GM12878 (cell line): ENCODE results near the gene MS4A2. TPM values are rescaled to one million over a fixed set of nuclear protein-coding genes. Genes with fewer than 3 reads are reported as not detected.

Experiments
- ATAC-seq: fragments of 200-7000 bp; cut with Tn5 transposase; 3 replicates; pipeline ENCODE4 v1.9.1; 2020; ENCODE audit warnings: mild to moderate bottlenecking, moderate library complexity
- BruUV-seq: library from RNA; stranded (reverse); fragments of 400-500 nt; replicated peaks from 2 replicates; lab custom pipeline; 2021; lab: Mats Ljungman, UMichigan
- CTCF ChIA-PET: fragments of 300-600 bp; sonication (Branson Sonifier 250); formaldehyde crosslinking; extraction: SDS; loops from one replicate; lab custom pipeline; 2021; ENCODE audit warnings: inconsistent platforms; lab: Yijun Ruan, JAX
- POLR2A ChIA-PET: fragments of 350-600 bp; formaldehyde crosslinking; extraction: SDS; loops from one replicate; lab custom pipeline; 2021; ENCODE audit warnings: inconsistent platforms; lab: Charles Lee
- RAD21 ChIA-PET: fragments of 300-600 bp; sonication (Branson Sonifier 250); formaldehyde crosslinking; loops from one replicate; lab custom pipeline; 2023; ENCODE audit warnings: antibody characterized with exemption; ENCODE audit not compliant: unreplicated experiment; lab: Charles Lee
- SMC1A ChIA-PET: fragments of 300-600 bp; sonication (Branson Sonifier 250); formaldehyde crosslinking; loops from one replicate; lab custom pipeline; 2023; ENCODE audit not compliant: unreplicated experiment, uncharacterized antibody; lab: Charles Lee
- DNase-seq: peaks from one replicate; pipeline ENCODE4 v3.0.0-alpha.2; 2011; ENCODE audit warnings: low read depth, low spot score
- FAIRE-seq: peaks from 3 replicates; lab custom pipeline; 2011; peaks lifted over from hg19 to GRCh38; lab: Jason Lieb, UNC
- H2AFZ ChIP-seq: 2 replicates; pipeline ENCODE4 v1.6.0; 2011; ENCODE audit warnings: low read depth, low read length, control low read depth; ENCODE audit not compliant: control insufficient read depth
- H3K27ac ChIP-seq: 2 replicates; pipeline ENCODE4 v1.5.1; 2011; ENCODE audit warnings: control low read depth; ENCODE audit not compliant: control insufficient read depth, insufficient read depth
- H3K27me3 ChIP-seq, 2 experiments: replicated peaks in 1 of 2; 2 replicates each; pipeline versions ENCODE4 v1.6.0 to v1.6.1; 2011; ENCODE audit warnings: low read length in 1 of 2; ENCODE audit not compliant: control insufficient read depth in 2 of 2, insufficient read depth in 2 of 2
- H3K36me3 ChIP-seq, 2 experiments: 2 replicates each; pipeline ENCODE4 v1.5.1; 2011; ENCODE audit warnings: low read length in 1 of 2; ENCODE audit not compliant: control insufficient read depth in 2 of 2, insufficient read depth in 2 of 2
- H3K4me1 ChIP-seq: 2 replicates; pipeline ENCODE4 v1.6.1; 2011; ENCODE audit warnings: mild to moderate bottlenecking, low read length, moderate library complexity, mixed read lengths; ENCODE audit not compliant: control insufficient read depth, insufficient read depth
- H3K4me2 ChIP-seq: 2 replicates; pipeline ENCODE4 v1.6.0; 2011; ENCODE audit warnings: control low read depth; ENCODE audit not compliant: control insufficient read depth, insufficient read depth
- H3K4me3 ChIP-seq: fragments of 200-600 bp; sonication (generic); 2 replicates; pipeline ENCODE4 v1.5.1; 2016
- H3K79me2 ChIP-seq: 2 replicates; pipeline ENCODE4 v1.6.0; 2011; ENCODE audit warnings: low read length; ENCODE audit not compliant: control insufficient read depth, insufficient read depth
- H3K9ac ChIP-seq: 2 replicates; pipeline ENCODE4 v1.8.0; 2011; ENCODE audit warnings: low read length, control low read depth, mixed read lengths; ENCODE audit not compliant: control insufficient read depth, insufficient read depth
- H3K9me3 ChIP-seq: replicated peaks from 3 replicates; pipeline ENCODE4 v1.5.1; 2011; ENCODE audit warnings: mild to moderate bottlenecking, low read length; ENCODE audit not compliant: control insufficient read depth, insufficient read depth
- H4K20me1 ChIP-seq: 2 replicates; pipeline ENCODE4 v1.6.0; 2011; ENCODE audit not compliant: control insufficient read depth, insufficient read depth
- JUNB ChIP-seq: IDR thresholded peaks from 2 replicates; pipeline ENCODE4 v1.6.1; 2016; ENCODE audit warnings: antibody characterized with exemption, mild to moderate bottlenecking
- SIX5 ChIP-seq: IDR thresholded peaks from 2 replicates; pipeline ENCODE4 v1.6.1; 2011; ENCODE audit warnings: mild to moderate bottlenecking, low read depth, low read length, moderate library complexity; ENCODE audit not compliant: severe bottlenecking
- SMARCA5 ChIP-seq: fragments of 450-650 bp; IDR thresholded peaks from 2 replicates; pipeline ENCODE4 v1.6.1; 2017; ENCODE audit warnings: mild to moderate bottlenecking
- SPI1 ChIP-seq: IDR thresholded peaks from 2 replicates; pipeline ENCODE4 v1.6.1; 2011; ENCODE audit warnings: low read depth, mild to moderate bottlenecking, low read length, moderate library complexity, borderline replicate concordance; ENCODE audit not compliant: insufficient read depth
- WGBS: methylation state at CpG from one replicate; pipeline ENCODE4 v1.1.6; 2016; ENCODE audit warnings: low lambda C conversion rate; ENCODE audit not compliant: insufficient replicate concordance, insufficient coverage; ENCODE audit errors: missing lambda C conversion rate; 5-methylcytosine and 5-hydroxymethylcytosine counted together
- in situ Hi-C: fragments of 300-500 bp; cut with MboI; formaldehyde crosslinking; loops from 9 replicates; pipeline ENCODE4 v1.14.3; 2018; ENCODE audit warnings: mixed read lengths
- intact Hi-C: fragments of 100-400 bp; cut with micrococcal nuclease; formaldehyde crosslinking; loops from one replicate; pipeline ENCODE4 v1.14.2; 2022; ENCODE audit not compliant: unreplicated experiment
- polyA plus RNA-seq, 11 experiments: library from polyadenylated mRNA; depleted of rRNA in 4 of 11; unstranded in 6 of 11; stranded (reverse) in 5 of 11; fragments of >200 nt; fragmentation: Nextera tagmentation in 4 of 11; fragmentation: Illumina TruSeq in 1 of 11; extraction: Ambion mirVana in 4 of 11; extraction: Trizol in 1 of 11; gene quantifications; 1 replicate in 1 of 11; 2 replicates in 10 of 11; pipeline versions ENCODE4 v1.2.1 to v1.2.3, GENCODE V29; 2011 to 2016; ENCODE audit warnings: inconsistent platforms in 2 of 11, missing spikeins in 2 of 11, low read depth in 1 of 11
- total RNA-seq, 4 experiments: library from RNA; depleted of rRNA in 3 of 4; stranded (reverse); fragments of >200 nt in 3 of 4; fragmentation: Illumina TruSeq in 1 of 4; extraction: Trizol in 1 of 4; gene quantifications; 2 replicates each; pipeline versions ENCODE4 v1.2.1 to v1.2.3, GENCODE V29; 2013 to 2021
- TF ChIP-seq, protein P1 (sequence below): fragments of 450-650 bp; IDR thresholded peaks from 2 replicates; pipeline ENCODE4 v1.6.1; 2018; ENCODE audit warnings: borderline replicate concordance, mild to moderate bottlenecking; ENCODE audit not compliant: partially characterized antibody
- TF ChIP-seq, protein P2 (sequence below): IDR thresholded peaks from 2 replicates; pipeline ENCODE4 v1.6.1; 2012; ENCODE audit warnings: low read depth, low read length, improper control_type of control experiment

The MS4A2 gene
- total and polyA plus RNA-seq, 10 of the 15 experiments (the other 5 are each of a cell fraction or from before 2014, with no cell fraction given): not detected

DNA sequence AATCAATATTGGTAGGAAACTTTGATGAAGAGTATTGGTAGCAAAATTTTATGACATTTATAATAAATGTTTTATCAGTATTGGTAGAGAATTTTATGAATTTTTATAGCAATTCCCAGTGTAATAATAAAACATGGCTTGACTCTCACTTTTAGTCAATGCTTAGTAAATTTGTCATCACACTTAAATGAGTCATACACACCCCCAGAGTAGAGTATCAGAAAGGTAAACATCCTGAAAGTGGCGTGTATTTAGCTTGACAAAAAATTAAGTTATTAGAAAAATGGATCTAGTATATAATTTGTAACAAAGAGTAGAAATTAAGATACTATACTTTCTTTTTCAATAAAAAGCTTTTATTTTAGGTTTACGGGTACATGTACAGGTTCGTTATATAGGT lies 29.4 kb upstream of the MS4A2 start:
- ChIA-PET CTCF (no interaction called here), RAD21 (no interaction called here), POLR2A (no interaction called here), SMC1A (interaction anchor here (0.9 kb wide), 1 partner anchor 134 kb away, joined by 3 read pairs; no protein-coding TSS in a partner anchor)
- H3K9ac ChIP-seq: no peak overlapping the region
- in situ Hi-C loops (no loop called here), intact Hi-C loops (no loop called here)
- ATAC-seq: peak; percentile 40; the same call in 1 of the 3 replicates
- no TSS peak for BruUV-seq
- H3K4me1 ChIP-seq: no peaks in the 10 kb centered on the region
- H3K4me2 ChIP-seq: no peak overlapping the region
- H2AFZ ChIP-seq: no peak overlapping the region
- H4K20me1 ChIP-seq: no peaks in the 10 kb centered on the region
- DNase-seq: no peak
- WGBS: 47% methylated on average over 3 of the region's 3 CpGs
- peaks cover 0 to 1% of the 10 kb centered on the region in 2 experiments; a peak in 3 of 4 replicates for H3K27me3 ChIP-seq
- H3K36me3 ChIP-seq: no peaks in the 10 kb centered on the region
- no peak for FAIRE-seq
- TF ChIP-seq SPI1 (no peak), JUNB (peak; percentile 73), SMARCA5 (no peak), SIX5 (no peak)
- TF ChIP-seq, protein P1, sequence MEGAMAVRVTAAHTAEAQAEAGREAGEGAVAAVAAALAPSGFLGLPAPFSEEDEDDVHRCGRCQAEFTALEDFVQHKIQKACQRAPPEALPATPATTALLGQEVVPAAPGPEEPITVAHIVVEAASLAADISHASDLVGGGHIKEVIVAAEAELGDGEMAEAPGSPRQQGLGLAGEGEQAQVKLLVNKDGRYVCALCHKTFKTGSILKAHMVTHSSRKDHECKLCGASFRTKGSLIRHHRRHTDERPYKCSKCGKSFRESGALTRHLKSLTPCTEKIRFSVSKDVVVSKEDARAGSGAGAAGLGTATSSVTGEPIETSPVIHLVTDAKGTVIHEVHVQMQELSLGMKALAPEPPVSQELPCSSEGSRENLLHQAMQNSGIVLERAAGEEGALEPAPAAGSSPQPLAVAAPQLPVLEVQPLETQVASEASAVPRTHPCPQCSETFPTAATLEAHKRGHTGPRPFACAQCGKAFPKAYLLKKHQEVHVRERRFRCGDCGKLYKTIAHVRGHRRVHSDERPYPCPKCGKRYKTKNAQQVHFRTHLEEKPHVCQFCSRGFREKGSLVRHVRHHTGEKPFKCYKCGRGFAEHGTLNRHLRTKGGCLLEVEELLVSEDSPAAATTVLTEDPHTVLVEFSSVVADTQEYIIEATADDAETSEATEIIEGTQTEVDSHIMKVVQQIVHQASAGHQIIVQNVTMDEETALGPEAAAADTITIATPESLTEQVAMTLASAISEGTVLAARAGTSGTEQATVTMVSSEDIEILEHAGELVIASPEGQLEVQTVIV: no peak
- TF ChIP-seq, protein P2, sequence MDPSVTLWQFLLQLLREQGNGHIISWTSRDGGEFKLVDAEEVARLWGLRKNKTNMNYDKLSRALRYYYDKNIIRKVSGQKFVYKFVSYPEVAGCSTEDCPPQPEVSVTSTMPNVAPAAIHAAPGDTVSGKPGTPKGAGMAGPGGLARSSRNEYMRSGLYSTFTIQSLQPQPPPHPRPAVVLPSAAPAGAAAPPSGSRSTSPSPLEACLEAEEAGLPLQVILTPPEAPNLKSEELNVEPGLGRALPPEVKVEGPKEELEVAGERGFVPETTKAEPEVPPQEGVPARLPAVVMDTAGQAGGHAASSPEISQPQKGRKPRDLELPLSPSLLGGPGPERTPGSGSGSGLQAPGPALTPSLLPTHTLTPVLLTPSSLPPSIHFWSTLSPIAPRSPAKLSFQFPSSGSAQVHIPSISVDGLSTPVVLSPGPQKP: no peak
- no peak overlapping the region for H3K4me3 ChIP-seq
- no peaks in the 10 kb centered on the region for H3K79me2 ChIP-seq
- H3K9me3 ChIP-seq: no peaks in the 10 kb centered on the region
- no peak overlapping the region for H3K27ac ChIP-seq
